ENCODE measurements around the gene LCN12.
A peak's percentile ranks its signal among the peaks of the same experiment; 100 is the strongest.

LCN12 gene

GRCh38 chr9:136927343-136928271 lies 24.5 kb upstream of the LCN12 start:
- DNase-seq = no peak

- DNase-seq = no peak
These were observed 23.5 kb upstream of the LCN12 start for GRCh38 chr9:136928591-136928990.

GRCh38 chr9:136930014-136930413 lies 22.1 kb upstream of the LCN12 start:
- DNase-seq = no peak

- DNase-seq = no peak
These were observed 20.4 kb upstream of the LCN12 start for GRCh38 chr9:136931611-136932130.

- no peak for DNase-seq
These were observed 17.8 kb upstream of the LCN12 start for GRCh38 chr9:136934277-136934676.

GRCh38 chr9:136935651-136936050 lies 16.4 kb upstream of the LCN12 start:
- DNase-seq = no peak

GRCh38 chr9:136936645-136937170 lies 15.4 kb upstream of the LCN12 start:
- DNase-seq = no peak

GRCh38 chr9:136937186-136938001 lies 14.7 kb upstream of the LCN12 start:
- DNase-seq = no peak

GRCh38 chr9:136939431-136939995 lies 12.6 kb upstream of the LCN12 start:
- DNase-seq = no peak

GRCh38 chr9:136939996-136940525 lies 12.0 kb upstream of the LCN12 start:
- no peak for DNase-seq

- DNase-seq = no peak
These were observed 11.4 kb upstream of the LCN12 start for GRCh38 chr9:136940526-136941230.

- DNase-seq = no peak
These were observed 10.6 kb upstream of the LCN12 start for GRCh38 chr9:136941231-136942111.

- no peak for DNase-seq
These were observed 9.8 kb upstream of the LCN12 start for GRCh38 chr9:136942112-136942880.

- DNase-seq = no peak
These were observed 9.2 kb upstream of the LCN12 start for GRCh38 chr9:136942881-136943230.

GRCh38 chr9:136943291-136944211 lies 8.5 kb upstream of the LCN12 start:
- peak; percentile 59 for DNase-seq

- DNase-seq = no peak
These were observed 7.9 kb upstream of the LCN12 start for GRCh38 chr9:136944212-136944518.

GRCh38 chr9:136944519-136945332 lies 7.3 kb upstream of the LCN12 start, which contains the start of the genes C8G and FBXW5:
Gene C8G, plus strand, starts transcription at chr9:136945243. Its CDS starts 78 bp downstream, at chr9:136945321.
Gene FBXW5, minus strand, starts transcription at chr9:136944738. Its CDS starts 655 bp downstream, at chr9:136944083.
- DNase-seq = peak; percentile 96
